Suprapubic skin (tissue), 4 donors: ENCODE measurements around the gene RPS6KA5. TPM values are rescaled to one million over a fixed set of nuclear protein-coding genes. Genes with fewer than 3 reads are reported as not detected.

Source experiments
- DNase-seq, 2 donors: peaks; one replicate each; pipeline ENCODE4 v3.0.0-alpha.2; 2019; ENCODE audit warnings: low spot score in 2 of 2
- H3K27ac ChIP-seq: fragments of 200-600 bp; sonication (generic); one replicate; pipeline ENCODE4 v1.5.1; 2019
- H3K27me3 ChIP-seq: fragments of 200-600 bp; sonication (generic); one replicate; pipeline ENCODE4 v1.5.1; 2019
- H3K36me3 ChIP-seq: fragments of 200-600 bp; sonication (generic); one replicate; pipeline ENCODE4 v1.5.1; 2019
- H3K4me1 ChIP-seq: fragments of 200-600 bp; sonication (generic); one replicate; pipeline ENCODE4 v1.5.1; 2019
- H3K4me3 ChIP-seq: fragments of 200-600 bp; sonication (generic); one replicate; pipeline ENCODE4 v1.5.1; 2019; ENCODE audit warnings: mild to moderate bottlenecking
- H3K9me3 ChIP-seq: fragments of 200-600 bp; sonication (generic); one replicate; pipeline ENCODE4 v1.5.1; 2019
- CTCF ChIP-seq, 2 donors: fragments of 200-600 bp in 1 of 2; fragments of 450-650 bp in 1 of 2; sonication (generic) in 1 of 2; IDR thresholded peaks; one replicate each; pipeline ENCODE4 v1.5.1; 2016 to 2019; ENCODE audit warnings: antibody characterized with exemption in 2 of 2, mild to moderate bottlenecking in 1 of 2, moderate library complexity in 1 of 2
- EP300 ChIP-seq: sonication (generic); formaldehyde crosslinking; IDR thresholded peaks from one replicate; pipeline ENCODE4 v1.6.1; 2017; ENCODE audit warnings: antibody characterized with exemption
- POLR2A ChIP-seq, 2 donors: fragments of 450-650 bp; IDR thresholded peaks; one replicate each; pipeline ENCODE4 v1.6.1; 2017; ENCODE audit warnings: antibody characterized with exemption in 2 of 2, mild to moderate bottlenecking in 2 of 2, moderate library complexity in 2 of 2
- POLR2AphosphoS5 ChIP-seq, 3 donors: sonication (generic); formaldehyde crosslinking; IDR thresholded peaks; one replicate each; pipeline ENCODE4 v1.6.1; 2017; ENCODE audit warnings: antibody characterized with exemption in 3 of 3
- WGBS: methylation state at CpG from one replicate; pipeline ENCODE4 v1.1.5; 2018; 5-methylcytosine and 5-hydroxymethylcytosine counted together
- total RNA-seq, 4 donors: library from RNA; depleted of rRNA; stranded (reverse); fragments of >200 nt; gene quantifications; one replicate each; pipeline ENCODE4 v1.1.0, GENCODE V29; 2016

The RPS6KA5 gene
- total RNA-seq, 4 donors from 2014 or later: 6.4 to 14.2 (median 11.2) TPM

GRCh38 chr14:90900476-90901083, 159.9 kb downstream of the RPS6KA5 start:
- Histone ChIP-seq H3K4me3 (no peak overlapping the region), H3K27ac (no peak overlapping the region), H3K27me3 (no peaks in the 10 kb centered on the region), H3K36me3 (peaks cover 27% of the 10 kb centered on the region), H3K9me3 (no peaks in the 10 kb centered on the region), H3K4me1 (no peaks in the 10 kb centered on the region)
- TF ChIP-seq CTCF (IDR thresholded peaks at IDR 0.05) (no peak), POLR2A (IDR thresholded peaks at IDR 0.05) (no peak), EP300 (no peak), POLR2AphosphoS5 (IDR thresholded peaks at IDR 0.05) (no peak)
- WGBS: 77% methylated on average over 2 of the region's 2 CpGs
- DNase-seq: no peak

GRCh38 chr14:90897022-90897421, 163.4 kb downstream of the RPS6KA5 start:
- H3K9me3 ChIP-seq: no peaks in the 10 kb centered on the region
- no peaks in the 10 kb centered on the region for H3K4me1 ChIP-seq
- peaks cover 30% of the 10 kb centered on the region for H3K36me3 ChIP-seq
- no peak for TF ChIP-seq POLR2AphosphoS5 (IDR thresholded peaks at IDR 0.05)
- TF ChIP-seq CTCF (IDR thresholded peaks at IDR 0.05): no peak
- no peak for TF ChIP-seq POLR2A (IDR thresholded peaks at IDR 0.05)
- TF ChIP-seq EP300: no peak
- 95% methylated on average over 6 of the region's 6 CpGs for WGBS
- no peak for DNase-seq
- no peak overlapping the region for H3K27ac ChIP-seq
- H3K4me3 ChIP-seq: no peak overlapping the region
- no peaks in the 10 kb centered on the region for H3K27me3 ChIP-seq

- WGBS: 91% methylated on average over 6 of the region's 6 CpGs
Observed at GRCh38 chr14:90894241-90894640, 166.2 kb downstream of the RPS6KA5 start.

GRCh38 chr14:90893510-90893909, 166.9 kb downstream of the RPS6KA5 start:
- peaks cover 21% of the 10 kb centered on the region for H3K36me3 ChIP-seq
- WGBS: 84% methylated on average over 2 of the region's 2 CpGs
- no peaks in the 10 kb centered on the region for H3K4me1 ChIP-seq
- no peak overlapping the region for H3K27ac ChIP-seq
- H3K9me3 ChIP-seq: no peaks in the 10 kb centered on the region
- H3K4me3 ChIP-seq: no peak overlapping the region
- TF ChIP-seq EP300 (no peak), POLR2A (IDR thresholded peaks at IDR 0.05) (no peak), CTCF (IDR thresholded peaks at IDR 0.05) (no peak), POLR2AphosphoS5 (IDR thresholded peaks at IDR 0.05) (no peak)
- no peak for DNase-seq
- no peaks in the 10 kb centered on the region for H3K27me3 ChIP-seq

More at GRCh38 chr14:90894241-90894640, 166.2 kb downstream of the RPS6KA5 start:
- no peaks in the 10 kb centered on the region for H3K27me3 ChIP-seq
- no peaks in the 10 kb centered on the region for H3K4me1 ChIP-seq
- no peak overlapping the region for H3K4me3 ChIP-seq
- TF ChIP-seq POLR2AphosphoS5 (IDR thresholded peaks at IDR 0.05): no peak
- TF ChIP-seq CTCF (IDR thresholded peaks at IDR 0.05): no peak
- TF ChIP-seq EP300: no peak
- TF ChIP-seq POLR2A (IDR thresholded peaks at IDR 0.05): no peak
- H3K36me3 ChIP-seq: peaks cover 28% of the 10 kb centered on the region
- no peak for DNase-seq
- H3K9me3 ChIP-seq: no peaks in the 10 kb centered on the region
- H3K27ac ChIP-seq: no peak overlapping the region

GRCh38 chr14:90892970-90893369, 167.5 kb downstream of the RPS6KA5 start:
- Histone ChIP-seq H3K4me3 (no peak overlapping the region), H3K36me3 (peaks cover 18% of the 10 kb centered on the region), H3K4me1 (no peaks in the 10 kb centered on the region), H3K9me3 (no peaks in the 10 kb centered on the region), H3K27me3 (no peaks in the 10 kb centered on the region), H3K27ac (no peak overlapping the region)
- DNase-seq: no peak
- TF ChIP-seq EP300 (no peak), CTCF (IDR thresholded peaks at IDR 0.05) (no peak), POLR2A (IDR thresholded peaks at IDR 0.05) (no peak), POLR2AphosphoS5 (IDR thresholded peaks at IDR 0.05) (no peak)
